Umbilical cord (tissue), 2 donors: ENCODE data around the gene ZNF546. TPM values are rescaled to one million over a fixed set of nuclear protein-coding genes. Genes with fewer than 3 reads are reported as not detected.
"Not testable (repeated sequence)": the region's sequence is repeated elsewhere in the genome, so short reads cannot be mapped to it uniquely, and the experiment has no call there.

Source experiments
- DNase-seq: peaks from one replicate; pipeline ENCODE4 v3.0.0-alpha.2; 2015; ENCODE audit warnings: low spot score
- total RNA-seq: library from RNA; depleted of rRNA; stranded (reverse); fragments of >200 nt; gene quantifications from one replicate; pipeline ENCODE4 v1.2.3, GENCODE V29; 2014; ENCODE audit warnings: low replicate concordance; ENCODE audit not compliant: insufficient read depth

The ZNF546 gene
- total RNA-seq: 42.4 TPM

DNA sequence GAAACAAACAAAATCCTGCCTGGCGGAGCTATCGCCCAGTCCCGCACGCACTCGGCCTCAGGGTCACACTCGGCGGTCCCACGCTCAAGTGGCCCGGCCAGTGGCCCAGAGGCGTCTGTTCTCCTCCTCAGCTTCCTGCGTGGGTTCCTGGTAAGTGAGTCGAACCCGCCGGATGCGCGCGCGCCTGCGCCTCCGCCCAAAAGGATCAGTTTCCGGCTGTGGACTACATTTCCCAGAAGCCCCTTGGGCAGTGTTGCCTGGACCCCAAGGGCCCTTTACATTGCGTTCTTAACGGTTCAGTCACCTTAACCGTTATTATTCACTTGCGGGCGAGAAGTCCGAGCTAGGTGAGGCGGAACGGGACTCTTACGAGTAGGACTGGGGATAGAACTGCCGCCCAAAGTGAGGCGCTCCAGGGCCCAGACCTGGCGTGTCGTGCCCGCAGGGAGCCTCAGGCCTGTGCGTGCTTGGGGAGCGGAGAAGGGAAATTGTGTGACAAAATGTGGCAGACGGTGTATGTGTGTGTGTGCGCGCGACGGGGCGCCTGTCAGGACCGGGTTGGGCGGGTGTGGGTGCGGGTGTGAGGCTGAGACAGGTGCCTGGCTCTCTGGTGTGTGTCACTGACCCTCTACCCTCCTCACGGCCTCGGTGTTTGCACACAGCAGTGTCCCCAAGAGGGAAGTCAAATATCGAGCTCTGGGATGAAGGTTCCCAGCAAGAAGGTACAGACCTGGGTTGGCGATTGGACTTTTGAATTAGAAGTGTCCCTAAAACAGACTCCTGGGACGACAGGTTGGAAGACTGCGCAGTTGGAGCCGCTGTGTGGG lies at the start of gene ZNF546:
Gene ZNF546 (plus strand): TSS at position 250 of the 827 bp plus-strand sequence. CDS start 1,267 bp downstream, outside the sequence.
- DNase-seq: peak; percentile 94

DNA sequence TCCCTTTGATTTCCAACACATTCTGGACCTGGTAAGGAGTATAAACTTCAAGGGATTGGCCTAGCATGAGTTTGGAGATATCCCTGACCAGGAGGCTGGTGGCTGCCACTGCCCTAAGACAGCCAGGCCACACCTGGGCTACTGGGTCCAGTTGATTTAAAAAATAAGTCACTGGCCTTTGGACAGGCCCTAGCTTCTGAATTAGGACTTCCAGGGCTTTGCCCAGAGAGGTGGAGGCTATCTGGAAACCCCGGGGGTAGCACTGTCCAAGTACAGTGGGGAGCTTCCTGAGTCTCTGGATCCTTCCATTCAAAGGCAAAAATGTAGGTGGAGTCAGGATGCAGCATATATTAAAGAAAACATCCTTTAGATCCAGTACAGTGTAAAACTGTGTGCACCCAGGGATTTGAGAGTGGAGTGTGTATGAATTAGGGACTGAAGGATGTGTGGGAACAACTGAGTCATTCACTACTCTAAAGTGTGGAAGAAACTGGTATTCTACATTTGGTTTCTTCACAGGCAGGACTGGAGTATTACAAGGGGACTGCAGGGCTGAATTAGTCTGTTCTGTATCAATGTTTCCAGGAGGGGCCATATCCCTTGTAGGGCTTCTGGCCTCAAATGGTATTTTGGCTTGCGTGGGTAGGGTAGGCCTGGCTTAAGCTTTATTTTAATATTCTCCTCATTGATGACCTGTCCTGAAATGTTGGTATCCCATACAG lies 47.7 kb upstream of the ZNF546 start:
- no peak for DNase-seq

DNA sequence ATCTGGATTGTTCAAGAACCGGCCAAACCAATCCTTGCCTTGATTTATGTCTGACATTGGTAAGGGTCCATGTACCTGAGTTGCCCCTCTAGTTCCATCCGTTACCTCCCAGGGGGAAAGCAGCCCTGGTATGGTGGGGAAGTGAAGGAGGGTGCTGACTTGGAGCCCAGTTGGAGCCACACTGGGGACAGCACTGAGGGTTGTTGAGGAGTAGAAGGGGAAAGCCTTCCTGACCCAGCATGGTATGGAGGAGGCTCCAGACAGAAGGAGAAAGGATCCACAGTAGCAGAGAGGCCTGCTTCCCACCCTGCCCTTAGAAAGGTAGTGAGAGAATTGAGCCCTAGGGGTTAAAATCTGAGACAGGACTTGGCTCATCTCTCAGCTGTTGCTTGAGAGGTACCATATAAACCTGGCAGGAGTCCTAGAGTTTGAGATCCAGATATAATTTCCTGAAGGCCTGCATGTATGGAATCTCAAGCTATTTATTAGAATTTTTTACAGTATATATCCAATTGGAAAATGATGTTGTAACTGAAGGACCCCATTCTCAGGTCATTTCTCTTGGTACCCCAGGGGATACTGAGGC lies 45.7 kb upstream of the ZNF546 start:
- no peak for DNase-seq

DNA sequence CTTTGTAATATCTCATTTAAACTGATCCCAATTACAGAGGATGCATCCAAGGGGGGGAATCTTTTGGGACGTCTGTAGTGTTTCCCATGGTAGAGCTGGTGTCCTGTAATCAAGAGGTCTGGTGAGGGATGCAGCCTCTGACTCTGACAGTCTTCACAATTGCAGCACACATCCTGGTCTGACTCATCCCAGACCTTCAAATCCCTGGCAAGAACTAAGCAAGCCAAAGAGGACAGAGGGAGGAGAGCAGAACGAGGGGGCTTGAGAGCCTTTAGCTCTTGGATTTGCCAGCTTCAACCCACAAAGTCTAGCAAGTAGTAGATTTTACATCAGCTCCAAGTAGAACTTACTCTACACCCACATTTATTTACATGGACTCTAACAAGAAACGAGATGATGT lies 45.2 kb upstream of the ZNF546 start:
- peak; percentile 72 for DNase-seq

DNA sequence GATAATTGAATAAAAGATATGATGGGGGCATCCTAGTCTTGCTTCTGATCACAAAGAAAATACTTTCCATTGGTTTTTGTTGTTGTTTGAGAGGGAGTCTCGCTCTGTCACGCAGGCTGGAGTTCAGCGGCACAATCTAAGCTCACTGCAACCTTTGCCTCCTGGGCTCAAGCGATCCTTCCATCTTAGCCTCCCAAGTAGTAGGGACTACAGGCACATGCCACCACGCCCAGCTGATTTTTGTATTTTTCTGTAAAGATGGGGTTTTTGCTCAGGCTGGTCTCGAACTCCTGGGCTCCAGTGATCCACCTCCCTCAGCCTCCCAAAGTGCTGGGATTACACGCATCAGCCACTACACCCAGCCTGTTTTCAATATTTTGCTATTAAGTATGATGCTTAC lies 42.9 kb upstream of the ZNF546 start:
- DNase-seq: no peak

DNA sequence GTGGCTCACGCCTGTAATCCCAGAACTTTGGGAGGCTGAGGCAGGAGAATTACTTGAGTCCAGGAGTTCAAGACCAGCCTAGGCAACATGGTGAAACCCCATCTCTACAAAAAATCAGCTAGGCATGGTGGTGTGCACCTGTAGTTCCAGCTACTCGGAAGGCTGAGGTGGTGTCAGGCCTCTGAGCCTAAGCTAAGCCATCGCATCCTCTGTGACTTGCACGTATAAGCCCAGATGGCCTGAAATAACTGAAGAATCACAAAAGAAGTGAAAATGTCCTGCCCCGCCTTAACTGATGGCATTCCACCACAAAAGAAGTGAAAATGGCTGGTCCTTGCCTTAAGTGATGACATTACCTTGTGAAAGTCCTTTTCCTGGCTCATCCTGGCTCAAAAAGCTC lies 39.0 kb upstream of the ZNF546 start:
- not testable (repeated sequence) for DNase-seq

DNA sequence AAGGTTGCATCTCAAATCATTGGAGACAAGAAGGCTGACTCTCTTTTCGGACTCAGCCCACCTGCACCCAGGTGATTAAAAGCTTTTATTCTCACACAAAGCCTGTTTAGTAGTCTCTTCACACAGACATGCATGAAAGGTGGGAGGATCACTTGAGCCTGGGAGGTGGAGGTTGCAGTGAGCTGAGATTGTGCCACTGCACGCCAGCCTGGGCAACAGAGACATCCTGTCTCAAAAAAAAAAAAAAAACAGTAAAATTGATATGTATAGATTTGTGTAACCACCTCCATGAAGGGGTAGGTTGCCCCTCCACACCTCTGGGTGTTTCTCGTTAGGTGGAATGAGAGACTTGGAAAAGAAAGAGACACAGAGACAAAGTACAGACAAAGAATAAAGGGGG lies 37.9 kb upstream of the ZNF546 start:
- DNase-seq: not testable (repeated sequence)

DNA sequence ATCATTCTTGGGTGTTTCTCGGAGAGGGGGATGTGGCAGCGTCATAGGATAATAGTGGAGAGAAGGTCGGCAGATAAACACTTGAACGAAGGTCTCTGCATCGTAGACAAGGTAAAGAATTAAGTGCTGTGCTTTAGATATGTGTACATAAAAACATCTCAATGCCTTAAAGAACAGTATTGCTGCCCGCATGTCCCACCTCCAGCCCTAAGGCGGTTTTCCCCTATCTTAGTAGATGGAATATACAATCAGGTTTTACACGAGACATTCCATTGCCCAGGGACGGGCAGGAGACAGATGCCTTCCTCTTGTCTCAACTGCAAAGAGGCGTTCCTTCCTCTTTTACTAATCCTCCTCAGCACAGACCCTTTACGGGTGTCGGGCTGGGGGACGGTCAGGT lies 37.5 kb upstream of the ZNF546 start:
- not testable (repeated sequence) for DNase-seq

DNA sequence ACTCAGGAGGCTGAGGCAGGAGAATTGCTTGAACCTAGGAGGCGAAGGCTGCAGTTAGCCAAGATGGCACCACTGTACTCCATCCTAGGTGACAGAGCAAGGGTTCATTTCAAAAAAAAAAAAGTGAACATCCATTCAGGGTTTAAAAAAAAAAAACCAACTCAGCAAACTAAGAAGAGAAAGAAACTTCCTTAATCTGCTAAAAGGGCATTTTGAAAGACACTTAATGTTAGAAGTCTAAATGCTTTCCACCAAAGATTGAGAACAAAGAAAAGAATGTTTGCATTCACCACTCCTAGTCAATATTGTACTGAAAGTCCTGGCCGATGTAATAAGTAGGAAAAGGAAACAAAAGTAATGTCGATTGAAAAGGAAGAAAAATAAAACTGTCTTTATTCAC lies 33.0 kb upstream of the ZNF546 start:
- DNase-seq: no peak

DNA sequence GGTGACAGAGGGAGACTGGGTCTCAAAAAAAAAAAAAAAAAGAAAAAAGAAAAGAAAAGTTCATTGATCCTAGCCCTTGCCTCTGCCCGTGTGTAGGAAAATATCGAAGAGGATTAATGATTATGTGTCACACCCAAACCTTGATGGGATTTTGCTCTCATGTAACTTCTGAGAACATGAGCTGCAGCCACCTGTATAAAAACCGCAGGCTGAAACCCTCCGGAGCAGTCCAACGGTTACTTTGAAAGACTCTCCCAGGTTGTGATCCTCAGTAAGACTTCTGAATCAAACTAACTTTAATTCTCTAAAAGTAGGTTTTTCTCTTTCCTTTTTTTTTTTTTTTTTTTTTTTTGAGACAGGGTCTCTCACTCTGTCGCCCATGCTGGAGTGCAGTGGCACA lies 30.2 kb upstream of the ZNF546 start:
- DNase-seq: no peak

DNA sequence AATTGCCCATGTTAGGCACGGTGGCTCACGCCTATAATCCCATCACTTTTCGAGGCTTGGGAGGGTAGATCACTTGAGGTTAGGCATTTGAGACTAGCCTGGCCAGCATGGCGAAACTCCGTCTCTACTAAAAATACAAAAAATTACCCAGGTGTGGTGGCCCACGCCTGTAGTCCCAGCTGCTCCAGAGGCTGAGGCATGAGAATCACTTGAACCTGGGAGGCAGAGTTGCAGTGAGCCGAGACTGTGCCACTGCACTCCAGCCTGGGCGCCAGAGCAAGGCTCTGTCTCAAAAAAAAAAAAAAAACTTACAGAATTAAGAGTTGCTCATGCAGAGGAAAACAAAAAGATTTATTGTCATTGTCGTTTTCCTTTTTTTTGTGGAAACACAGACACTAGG lies 29.3 kb upstream of the ZNF546 start:
- no peak for DNase-seq

DNA sequence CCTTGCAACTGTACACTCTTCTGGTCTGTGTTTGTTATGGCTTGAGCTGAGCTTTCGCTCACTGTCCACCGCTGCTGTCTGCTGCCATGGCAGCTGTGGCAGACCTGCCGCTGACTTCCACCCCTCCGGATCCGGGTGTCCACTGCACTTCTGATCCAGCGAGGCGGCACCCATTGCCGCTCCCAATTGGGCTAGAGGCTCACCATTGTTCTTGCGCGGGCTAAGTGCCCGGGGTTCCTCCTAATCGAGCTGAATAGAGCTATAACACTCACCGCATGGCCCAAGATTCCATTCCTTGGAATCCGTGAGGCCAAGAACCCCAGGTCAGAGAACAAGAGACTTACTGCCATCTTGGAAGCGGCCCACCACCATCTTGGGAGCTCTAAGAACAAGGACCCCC lies 28.1 kb upstream of the ZNF546 start:
- no peak for DNase-seq

DNA sequence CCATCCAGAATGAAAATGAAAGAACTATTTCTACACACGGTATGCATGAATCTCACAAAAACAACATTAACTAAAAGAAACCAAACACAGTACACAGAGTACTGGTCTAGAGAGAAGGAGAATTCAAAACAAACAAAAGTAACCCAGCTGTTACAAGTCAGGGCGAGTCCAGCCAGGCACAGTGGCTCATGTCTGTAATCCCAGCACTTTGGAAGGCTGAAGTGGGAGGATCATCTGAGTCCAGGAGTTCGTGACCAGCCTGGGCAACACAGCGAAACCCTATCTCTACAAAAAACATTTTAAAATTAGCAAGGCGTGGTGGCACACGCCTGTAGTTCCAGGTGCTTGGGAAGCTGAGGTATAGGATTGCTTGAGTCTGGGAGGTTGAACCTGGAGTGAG lies 27.6 kb upstream of the ZNF546 start:
- DNase-seq: no peak

DNA sequence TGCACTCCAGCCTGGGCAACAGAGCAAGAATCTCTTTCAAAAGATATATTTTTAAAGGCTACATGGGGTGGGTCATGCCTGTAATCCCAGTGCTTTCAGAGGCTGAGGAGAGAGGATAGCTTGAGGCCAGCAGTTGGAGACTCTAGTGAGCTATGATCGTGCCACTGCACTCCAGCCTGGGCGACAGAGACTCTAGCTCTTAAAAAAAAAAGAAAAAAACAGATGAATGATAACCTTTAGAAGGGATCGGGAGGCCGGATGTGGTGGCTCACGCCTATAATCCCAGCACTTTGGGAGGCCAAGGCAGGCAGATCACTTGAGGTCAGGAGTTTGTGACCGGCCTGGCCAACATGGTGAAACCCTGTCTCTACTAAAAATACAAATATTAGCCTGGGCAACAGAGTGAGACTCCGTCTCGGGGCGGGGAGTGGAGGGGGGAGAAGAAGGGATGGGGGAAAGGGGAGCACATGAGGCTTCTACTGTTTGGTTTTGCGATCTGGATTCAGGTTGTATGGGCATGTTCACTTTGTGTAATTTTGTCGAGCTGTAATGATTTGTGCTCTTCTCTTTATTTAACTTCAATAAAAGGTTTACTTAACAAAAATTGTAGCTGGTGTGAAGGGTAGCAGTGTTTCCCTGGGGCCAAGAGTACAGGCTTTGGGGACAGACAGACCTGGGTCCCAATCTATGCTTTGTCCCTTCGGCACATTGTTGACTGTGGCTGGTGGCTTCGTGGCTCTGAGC lies 27.0 kb upstream of the ZNF546 start:
- no peak for DNase-seq

DNA sequence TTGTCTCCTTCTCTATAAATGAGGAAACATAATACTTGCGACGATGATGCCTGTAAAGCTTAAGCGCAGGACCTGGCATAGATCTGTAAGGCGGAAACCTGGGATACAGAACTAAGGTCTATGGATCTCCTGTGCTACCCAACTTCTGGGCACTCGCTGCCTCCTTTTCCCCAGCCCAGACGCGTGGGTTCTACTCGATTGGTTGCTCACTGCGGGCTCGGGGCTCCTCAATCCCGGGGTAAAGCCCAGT lies 26.5 kb upstream of the ZNF546 start:
- DNase-seq: no peak

DNA sequence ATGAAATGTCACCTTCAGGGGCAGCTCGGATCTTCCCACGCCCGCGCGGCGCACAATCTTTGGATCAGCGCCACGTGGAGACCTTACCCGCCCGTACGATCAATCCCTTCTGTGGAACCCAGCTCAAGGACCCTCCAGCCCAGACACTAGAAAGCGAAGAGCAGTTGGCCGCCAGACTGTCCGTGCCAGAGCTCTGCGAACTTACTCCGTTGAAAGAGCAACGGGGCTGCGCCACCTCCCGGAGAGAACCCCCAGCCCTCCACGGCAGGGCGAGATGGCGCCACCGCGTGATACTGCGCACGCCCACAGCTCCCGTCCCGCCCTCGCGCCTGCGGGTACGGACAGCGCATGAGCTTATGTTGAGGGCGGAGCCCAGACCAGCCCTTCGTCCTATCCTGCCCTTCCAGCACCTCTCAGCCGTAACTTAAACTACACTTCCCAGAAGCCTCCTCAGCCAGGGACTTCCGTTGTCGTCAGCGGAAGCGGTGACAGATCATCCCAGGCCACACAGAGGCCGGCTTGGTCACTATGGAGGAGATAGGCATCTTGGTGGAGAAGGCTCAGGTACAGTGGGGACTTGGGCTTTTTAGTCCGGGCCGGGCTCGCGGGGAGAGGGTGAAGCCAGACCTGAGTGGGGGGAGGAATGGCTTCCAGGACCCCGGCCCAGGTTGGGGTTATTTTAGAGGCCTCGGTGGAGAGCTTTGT lies 26.0 kb upstream of the ZNF546 start, which contains the start of gene PSMC4:
Gene PSMC4 (plus strand): TSS at position 491 of the 705 bp plus-strand sequence. CDS start 38 bp downstream, at position 529.
- DNase-seq: peak; percentile 99

DNA sequence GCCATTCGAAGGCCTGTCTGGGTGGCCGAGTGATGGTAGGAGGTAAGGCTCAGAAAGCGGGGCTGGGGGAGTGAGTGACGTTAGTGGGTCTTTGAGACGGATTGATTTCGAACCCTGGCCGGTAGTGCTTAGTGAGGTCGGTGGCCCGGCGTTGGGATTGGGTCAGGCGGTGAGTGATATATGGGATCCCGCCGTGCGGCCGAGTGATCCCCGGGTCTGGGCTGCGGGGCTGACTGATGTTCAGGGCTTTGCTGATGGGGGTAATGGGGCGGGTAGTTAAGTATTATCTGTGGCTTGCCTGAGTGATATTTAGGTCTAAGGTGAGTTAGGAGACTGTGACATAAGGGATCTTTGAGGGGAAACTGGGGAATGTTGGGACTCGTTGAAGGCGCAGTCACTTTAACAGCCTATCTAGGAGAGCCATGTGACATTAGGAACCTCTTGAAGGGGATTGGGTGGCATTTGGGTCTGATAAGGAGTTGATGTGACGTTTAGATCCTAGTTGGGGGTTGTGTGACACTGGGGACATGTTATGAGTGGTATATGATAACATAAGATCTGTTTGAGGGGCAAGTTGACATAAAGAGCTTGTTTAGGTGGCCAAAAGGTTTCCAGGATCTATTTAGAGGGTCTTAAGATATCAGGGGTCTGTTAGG lies 25.4 kb upstream of the ZNF546 start:
- DNase-seq: no peak

DNA sequence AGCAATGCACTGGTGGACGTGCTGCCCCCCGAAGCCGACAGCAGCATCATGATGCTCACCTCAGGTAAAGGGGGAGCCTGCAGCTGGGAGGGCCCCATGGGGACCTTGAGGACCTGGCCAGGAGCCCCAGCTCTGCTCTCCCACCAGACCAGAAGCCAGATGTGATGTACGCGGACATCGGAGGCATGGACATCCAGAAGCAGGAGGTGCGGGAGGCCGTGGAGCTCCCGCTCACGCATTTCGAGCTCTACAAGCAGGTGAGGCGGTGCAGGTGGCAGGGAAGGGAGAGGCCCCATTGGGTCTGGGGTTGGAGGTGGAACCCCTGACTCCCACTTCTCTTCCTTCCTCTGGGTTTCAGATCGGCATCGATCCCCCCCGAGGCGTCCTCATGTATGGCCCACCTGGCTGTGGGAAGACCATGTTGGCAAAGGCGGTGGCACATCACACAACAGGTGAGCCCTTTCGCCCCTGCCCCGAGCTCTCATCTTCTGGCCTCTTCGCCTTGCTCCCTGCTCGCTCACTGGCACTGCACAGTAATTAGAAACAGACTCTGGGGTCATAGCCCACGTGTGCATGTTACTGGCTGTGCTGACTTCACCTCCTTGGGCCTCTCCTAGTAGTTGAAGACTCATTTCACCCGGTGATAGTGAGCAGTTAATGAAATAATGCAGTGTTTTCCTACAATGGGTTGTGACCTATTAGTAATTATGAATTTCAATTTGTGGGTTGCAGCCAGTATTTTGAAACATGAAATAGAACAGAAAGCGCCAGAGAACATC lies 22.3 kb upstream of the ZNF546 start:
- DNase-seq: no peak

DNA sequence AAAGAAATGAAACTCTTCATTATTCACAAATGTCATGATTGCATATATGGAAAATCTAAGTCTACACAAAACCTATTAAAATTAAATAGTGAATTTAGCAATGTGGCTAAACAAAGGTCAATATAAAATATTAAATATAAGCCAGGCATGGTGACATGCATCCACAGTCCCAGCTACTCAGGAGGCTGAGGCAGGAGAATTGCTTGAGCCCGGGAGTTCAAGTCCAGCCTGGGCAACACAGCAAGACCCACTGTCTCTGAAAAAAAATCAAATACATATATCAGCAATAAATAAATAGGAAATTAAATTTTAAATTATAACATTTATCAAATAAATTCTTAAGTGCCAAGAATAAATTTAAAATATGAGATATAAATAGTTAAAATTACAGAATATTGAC lies 14.0 kb upstream of the ZNF546 start:
- DNase-seq: no peak

DNA sequence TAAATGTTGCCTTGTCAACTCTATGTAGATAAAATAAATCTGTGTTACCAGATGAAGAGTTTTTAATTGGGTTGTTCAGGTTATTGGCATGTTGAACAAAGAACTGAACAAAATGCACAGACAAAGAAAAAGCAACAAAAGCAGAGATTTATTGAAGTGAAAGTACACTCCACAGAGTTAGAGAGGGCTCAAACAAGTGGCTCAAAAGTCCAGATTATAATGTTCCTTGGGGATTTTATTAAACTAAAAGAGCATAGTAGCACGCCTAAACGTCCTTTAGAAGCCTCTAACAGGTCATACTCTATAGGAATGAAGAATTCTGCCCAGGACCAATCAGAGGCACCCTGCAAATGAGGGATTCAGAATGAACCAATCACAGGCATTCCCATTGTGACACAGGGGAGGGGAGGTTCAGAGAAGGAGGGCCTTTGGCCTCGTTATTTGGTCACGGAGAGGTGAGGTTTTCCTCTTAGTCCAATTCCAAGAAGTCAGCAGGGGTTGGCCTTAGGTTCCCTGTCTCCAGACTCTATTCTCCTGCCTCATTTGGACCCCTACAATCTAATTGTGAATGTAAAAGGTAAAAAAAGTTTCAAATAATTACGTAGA lies 13.1 kb upstream of the ZNF546 start:
- DNase-seq: no peak
